ENCODE measurements around the gene MRPL11.
"Not testable (repeated sequence)": the region's sequence is repeated elsewhere in the genome, so short reads cannot be mapped to it uniquely, and the experiment has no call there.

Gene MRPL11

GRCh38 chr11:66467034-66467659 is 28.5 kb upstream of the MRPL11 start:
- no peak for DNase-seq (ENCODE audit: low read depth)

GRCh38 chr11:66466225-66467033 is 27.8 kb upstream of the MRPL11 start, which contains the start of gene PELI3:
Gene PELI3, plus strand, starts transcription at chr11:66466905. Its CDS starts 1,224 bp downstream, at chr11:66468129.
- DNase-seq (ENCODE audit: low read depth) = peak; percentile 36

GRCh38 chr11:66465373-66466224 is 27.0 kb upstream of the MRPL11 start:
- no peak for DNase-seq (ENCODE audit: low read depth)

GRCh38 chr11:66464916-66465315 is 26.3 kb upstream of the MRPL11 start:
- DNase-seq (ENCODE audit: low read depth) = no peak

GRCh38 chr11:66464116-66464515 is 25.5 kb upstream of the MRPL11 start:
- not testable (repeated sequence) for DNase-seq (ENCODE audit: low read depth)

- no peak for DNase-seq (ENCODE audit: low read depth)
Measured at GRCh38 chr11:66462911-66463310, 24.3 kb upstream of the MRPL11 start.

GRCh38 chr11:66462010-66462409 is 23.4 kb upstream of the MRPL11 start:
- DNase-seq (ENCODE audit: low read depth) = no peak

- no peak for DNase-seq (ENCODE audit: low read depth)
Measured at GRCh38 chr11:66459138-66459778, 20.6 kb upstream of the MRPL11 start.

GRCh38 chr11:66457826-66458225 is 19.2 kb upstream of the MRPL11 start:
- no peak for DNase-seq (ENCODE audit: low read depth)

- DNase-seq (ENCODE audit: low read depth) = no peak
Measured at GRCh38 chr11:66454828-66455227, 16.2 kb upstream of the MRPL11 start.

GRCh38 chr11:66454247-66454646 is 15.6 kb upstream of the MRPL11 start:
- DNase-seq (ENCODE audit: low read depth) = no peak

- DNase-seq (ENCODE audit: low read depth) = no peak
Measured at GRCh38 chr11:66451663-66452062, 13.0 kb upstream of the MRPL11 start.

GRCh38 chr11:66450560-66450959 is 11.9 kb upstream of the MRPL11 start:
- DNase-seq (ENCODE audit: low read depth) = no peak

- no peak for DNase-seq (ENCODE audit: low read depth)
Measured at GRCh38 chr11:66448523-66448922, 9.9 kb upstream of the MRPL11 start.

GRCh38 chr11:66447012-66447411 is 8.4 kb upstream of the MRPL11 start:
- no peak for DNase-seq (ENCODE audit: low read depth)

GRCh38 chr11:66443602-66444001 is 5.0 kb upstream of the MRPL11 start:
- peak; percentile 96 for DNase-seq (ENCODE audit: low read depth)

GRCh38 chr11:66440940-66441282 is 2.3 kb upstream of the MRPL11 start:
- not testable (repeated sequence) for DNase-seq (ENCODE audit: low read depth)

GRCh38 chr11:66440101-66440939 is 1.7 kb upstream of the MRPL11 start:
- not testable (repeated sequence) for DNase-seq (ENCODE audit: low read depth)

GRCh38 chr11:66437979-66438503 is 607 bp downstream of the MRPL11 start:
- no peak for DNase-seq (ENCODE audit: low read depth)

- DNase-seq (ENCODE audit: low read depth) = no peak
Measured at GRCh38 chr11:66432597-66432996, 6.1 kb downstream of the MRPL11 start.

GRCh38 chr11:66431871-66432329 is 6.7 kb downstream of the MRPL11 start:
- not testable (repeated sequence) for DNase-seq (ENCODE audit: low read depth)
